ENCODE measurements around the gene NELL1. TPM values are rescaled to one million over a fixed set of nuclear protein-coding genes. Genes with fewer than 3 reads are reported as not detected.

Gene NELL1
- polyA plus RNA-seq, 1 of the 3 experiments (the other 2 are of a cell fraction) = not detected

GRCh38 chr11:21566521-21567117, 897.2 kb downstream of the NELL1 start:
- no peak overlapping the region for H3K4me2 ChIP-seq
- TF ChIP-seq, protein P1, sequence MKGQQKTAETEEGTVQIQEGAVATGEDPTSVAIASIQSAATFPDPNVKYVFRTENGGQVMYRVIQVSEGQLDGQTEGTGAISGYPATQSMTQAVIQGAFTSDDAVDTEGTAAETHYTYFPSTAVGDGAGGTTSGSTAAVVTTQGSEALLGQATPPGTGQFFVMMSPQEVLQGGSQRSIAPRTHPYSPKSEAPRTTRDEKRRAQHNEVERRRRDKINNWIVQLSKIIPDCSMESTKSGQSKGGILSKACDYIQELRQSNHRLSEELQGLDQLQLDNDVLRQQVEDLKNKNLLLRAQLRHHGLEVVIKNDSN (IDR thresholded peaks at IDR 0.05; ENCODE audit: borderline replicate concordance, low read depth) = no peak
- TF ChIP-seq MAX (IDR thresholded peaks at IDR 0.05; ENCODE audit: low read depth) = no peak
- no peak for TF ChIP-seq FOSL2 (IDR thresholded peaks at IDR 0.05; ENCODE audit: borderline replicate concordance, low read depth)
- TF ChIP-seq RXRA (IDR thresholded peaks at IDR 0.05; ENCODE audit: borderline replicate concordance, low read depth) = no peak
- TF ChIP-seq, protein P2, sequence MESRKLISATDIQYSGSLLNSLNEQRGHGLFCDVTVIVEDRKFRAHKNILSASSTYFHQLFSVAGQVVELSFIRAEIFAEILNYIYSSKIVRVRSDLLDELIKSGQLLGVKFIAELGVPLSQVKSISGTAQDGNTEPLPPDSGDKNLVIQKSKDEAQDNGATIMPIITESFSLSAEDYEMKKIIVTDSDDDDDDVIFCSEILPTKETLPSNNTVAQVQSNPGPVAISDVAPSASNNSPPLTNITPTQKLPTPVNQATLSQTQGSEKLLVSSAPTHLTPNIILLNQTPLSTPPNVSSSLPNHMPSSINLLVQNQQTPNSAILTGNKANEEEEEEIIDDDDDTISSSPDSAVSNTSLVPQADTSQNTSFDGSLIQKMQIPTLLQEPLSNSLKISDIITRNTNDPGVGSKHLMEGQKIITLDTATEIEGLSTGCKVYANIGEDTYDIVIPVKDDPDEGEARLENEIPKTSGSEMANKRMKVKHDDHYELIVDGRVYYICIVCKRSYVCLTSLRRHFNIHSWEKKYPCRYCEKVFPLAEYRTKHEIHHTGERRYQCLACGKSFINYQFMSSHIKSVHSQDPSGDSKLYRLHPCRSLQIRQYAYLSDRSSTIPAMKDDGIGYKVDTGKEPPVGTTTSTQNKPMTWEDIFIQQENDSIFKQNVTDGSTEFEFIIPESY (IDR thresholded peaks at IDR 0.05; ENCODE audit: borderline replicate concordance, low read depth) = no peak
- no peak for TF ChIP-seq PBX3 (IDR thresholded peaks at IDR 0.05)
- TF ChIP-seq GATA2 (CRISPR knock-in tag; IDR thresholded peaks at IDR 0.05) = peak; percentile 68
- no peak for TF ChIP-seq TEAD4 (IDR thresholded peaks at IDR 0.05; ENCODE audit: borderline replicate concordance, insufficient read depth)
- TF ChIP-seq EP300 (IDR thresholded peaks at IDR 0.05; ENCODE audit: borderline replicate concordance in 1 of 2, low read depth in 1 of 2, low read length in 1 of 2) = peak in 1 of 2 experiments; percentile 52; a peak in 1 of 4 replicates
- no peak for TF ChIP-seq SMC3 (IDR thresholded peaks at IDR 0.05; ENCODE audit: low read depth, low read length)
- TF ChIP-seq JUND (IDR thresholded peaks at IDR 0.05) = no peak
- TF ChIP-seq TAF1 (IDR thresholded peaks at IDR 0.05; ENCODE audit: borderline replicate concordance, low read depth, low read length) = no peak
- TF ChIP-seq GABPA (IDR thresholded peaks at IDR 0.05; ENCODE audit: low read depth) = no peak
- no peak for TF ChIP-seq EZH2phosphoT487 (IDR thresholded peaks at IDR 0.05; ENCODE audit: borderline replicate concordance, low read depth)
- peak overlapping the region in 1 of 2 experiments; percentile 89; a peak in 2 of 4 replicates for H3K27ac ChIP-seq (ENCODE audit: low read depth in 2 of 2, low read length in 1 of 2)

More at GRCh38 chr11:21566521-21567117, 897.2 kb downstream of the NELL1 start:
- POLR2A ChIA-PET = interaction anchor here (0.6 kb wide), 1 partner anchor 417 kb away, joined by 4 read pairs; no protein-coding TSS in a partner anchor
- H4K20me1 ChIP-seq (ENCODE audit: insufficient read depth) = no peaks in the 10 kb centered on the region
- H3K9ac ChIP-seq = no peak overlapping the region
- no peak overlapping the region for H3K4me3 ChIP-seq (ENCODE audit: low read depth in 2 of 2, low read length in 1 of 2)
- no peaks in the 10 kb centered on the region for H3F3A ChIP-seq (replicated peaks; ENCODE audit: insufficient read depth)
- DNase-seq = no peak
- no peaks in the 10 kb centered on the region for H3K9me3 ChIP-seq
- H3K4me1 ChIP-seq (ENCODE audit: control insufficient read depth in 1 of 2, insufficient read depth in 2 of 2, low read depth in 1 of 2, low read length in 1 of 2) = peaks cover 0 to 9% of the 10 kb centered on the region in 2 experiments; a peak in 1 of 4 replicates
- no peaks in the 10 kb centered on the region for H3K9me2 ChIP-seq
- H2AFZ ChIP-seq (ENCODE audit: low read depth) = no peak overlapping the region
- WGBS (ENCODE audit: low lambda C conversion rate) = 10% methylated on average over 2 of the region's 2 CpGs
- no peaks in the 10 kb centered on the region for H3K27me3 ChIP-seq (ENCODE audit: insufficient read depth)
- H3K36me3 ChIP-seq (replicated peaks in 1 of 2; ENCODE audit: control insufficient read depth in 1 of 2, insufficient read depth in 2 of 2, low read length in 1 of 2) = no peaks in the 10 kb centered on the region
- CTCF ChIA-PET = interaction anchor here (0.7 to 1.6 kb wide), 4 partner anchors 20 to 896 kb away, joined by 3 to 6 read pairs (median 3); no protein-coding TSS in a partner anchor
- H3K79me2 ChIP-seq (ENCODE audit: insufficient read depth) = no peaks in the 10 kb centered on the region
